Endothelial cell of umbilical vein (primary cell): ENCODE measurements around the gene CLOCK. TPM values are rescaled to one million over a fixed set of nuclear protein-coding genes. Genes with fewer than 3 reads are reported as not detected.

Source experiments
- BruUV-seq: library from RNA; stranded (reverse); fragments of 400-500 nt; replicated peaks from 2 replicates; lab custom pipeline; 2021; lab: Mats Ljungman, UMichigan
- CTCF ChIA-PET: fragments of 300-600, 350-600 bp; sonication (Branson Sonifier 250); formaldehyde crosslinking; loops from one replicate; lab custom pipeline; 2021; ENCODE audit warnings: antibody characterized with exemption, inconsistent platforms; lab: Charles Lee
- POLR2A ChIA-PET: fragments of 300-600, 350-600 bp; sonication (Branson Sonifier 250); formaldehyde crosslinking; loops from one replicate; lab custom pipeline; 2021; ENCODE audit warnings: antibody characterized with exemption, inconsistent platforms; lab: Charles Lee
- DNase-seq: peaks from one replicate; pipeline ENCODE4 v3.0.0-alpha.2; 2011; ENCODE audit warnings: low read depth, low spot score
- FAIRE-seq: peaks from 2 replicates; lab custom pipeline; 2011; peaks lifted over from hg19 to GRCh38; lab: Jason Lieb, UNC
- H2AFZ ChIP-seq: 2 replicates; pipeline ENCODE4 v1.6.0; 2012; ENCODE audit warnings: low read depth, low read length, control low read depth, inconsistent platforms
- H3K27ac ChIP-seq: 2 replicates; pipeline ENCODE4 v1.5.1; 2011; ENCODE audit warnings: low read depth, mild to moderate bottlenecking, control low read depth, low read length, moderate library complexity; ENCODE audit not compliant: insufficient read depth
- H3K27me3 ChIP-seq, 2 experiments: 2 replicates each; pipeline versions ENCODE4 v1.6.0 to v1.6.1; 2011; ENCODE audit warnings: low read length in 2 of 2, mixed read lengths in 1 of 2; ENCODE audit not compliant: control insufficient read depth in 2 of 2, insufficient read depth in 2 of 2
- H3K36me3 ChIP-seq, 2 experiments: 2 replicates in 1 of 2; 3 replicates in 1 of 2; pipeline ENCODE4 v1.5.1; 2011; ENCODE audit warnings: low read length in 2 of 2, mild to moderate bottlenecking in 1 of 2, moderate library complexity in 1 of 2; ENCODE audit not compliant: control insufficient read depth in 2 of 2, insufficient read depth in 2 of 2; ENCODE audit errors: extremely low read depth in 1 of 2
- H3K4me1 ChIP-seq: 3 replicates; pipeline ENCODE4 v1.5.1; 2011; ENCODE audit warnings: mild to moderate bottlenecking, low read length; ENCODE audit not compliant: control insufficient read depth, insufficient read depth; ENCODE audit errors: extremely low read depth
- H3K4me2 ChIP-seq: 2 replicates; pipeline ENCODE4 v1.6.1; 2011; ENCODE audit warnings: low read length, control low read depth, mixed read lengths; ENCODE audit not compliant: insufficient read depth
- H3K4me3 ChIP-seq, 3 experiments: fragments of 200-600 bp in 1 of 3; sonication (generic), shearing (Covaris generic) in 1 of 3; replicated peaks in 1 of 3; 2 replicates each; pipeline ENCODE4 v1.5.1; 2011 to 2016; ENCODE audit warnings: control low read depth in 3 of 3, low read length in 3 of 3, mild to moderate bottlenecking in 2 of 3, inconsistent platforms in 1 of 3, low read depth in 1 of 3, moderate library complexity in 1 of 3; ENCODE audit not compliant: insufficient read depth in 1 of 3
- H3K79me2 ChIP-seq: 2 replicates; pipeline ENCODE4 v1.6.0; 2012; ENCODE audit warnings: low read length, inconsistent platforms; ENCODE audit not compliant: control insufficient read depth, insufficient read depth
- H3K9ac ChIP-seq: replicated peaks from 2 replicates; pipeline ENCODE3; 2011; ENCODE audit warnings: low read length, control low read depth; ENCODE audit not compliant: insufficient read depth; ENCODE audit errors: extremely low read depth
- H3K9me1 ChIP-seq: replicated peaks from 3 replicates; pipeline ENCODE4 v1.6.0; 2011; ENCODE audit warnings: mild to moderate bottlenecking, low read length; ENCODE audit not compliant: control insufficient read depth, insufficient read depth; ENCODE audit errors: extremely low read depth
- H3K9me3 ChIP-seq: replicated peaks from 2 replicates; pipeline ENCODE4 v1.5.1; 2012; ENCODE audit warnings: low read length, inconsistent platforms; ENCODE audit not compliant: control insufficient read depth, insufficient read depth
- H4K20me1 ChIP-seq: replicated peaks from 2 replicates; pipeline ENCODE3; 2011; ENCODE audit warnings: mild to moderate bottlenecking, low read length; ENCODE audit not compliant: control insufficient read depth, insufficient read depth; ENCODE audit errors: extremely low read depth
- CTCF ChIP-seq, 2 donors: IDR thresholded peaks; 1 replicate in 1 of 2; 2 replicates in 1 of 2; pipeline ENCODE4 v1.5.1; 2011; ENCODE audit warnings: low read length in 2 of 2, mild to moderate bottlenecking in 2 of 2, moderate library complexity in 2 of 2, control low read depth in 1 of 2, inconsistent platforms in 1 of 2, low read depth in 1 of 2; ENCODE audit not compliant: insufficient read depth in 1 of 2; ENCODE audit errors: extremely low read depth in 1 of 2
- FOS ChIP-seq: IDR thresholded peaks from 2 replicates; pipeline ENCODE4 v1.6.1; 2011; ENCODE audit warnings: mild to moderate bottlenecking, low read length, moderate library complexity, borderline replicate concordance; ENCODE audit not compliant: insufficient read depth
- GATA2 ChIP-seq: IDR thresholded peaks from 2 replicates; pipeline ENCODE4 v1.7.0; 2011; ENCODE audit warnings: low read depth, mild to moderate bottlenecking, moderate library complexity, mixed read lengths, low read length; ENCODE audit not compliant: insufficient read length, insufficient read depth
- JUN ChIP-seq: IDR thresholded peaks from 2 replicates; pipeline ENCODE4 v1.6.1; 2011; ENCODE audit warnings: borderline replicate concordance, low read depth; ENCODE audit not compliant: insufficient read length, insufficient read depth
- MAX ChIP-seq: IDR thresholded peaks from 2 replicates; pipeline ENCODE4 v1.6.1; 2011; ENCODE audit not compliant: insufficient read depth, insufficient read length
- MYC ChIP-seq: IDR thresholded peaks from one replicate; pipeline ENCODE4 v1.6.1; 2011; ENCODE audit warnings: mild to moderate bottlenecking, low read depth, low read length
- POLR2A ChIP-seq: IDR thresholded peaks from 2 replicates; pipeline ENCODE4 v1.6.1; 2012; ENCODE audit warnings: low read depth, mild to moderate bottlenecking, control low read depth, low read length
- POLR2AphosphoS5 ChIP-seq: IDR thresholded peaks from 2 replicates; pipeline ENCODE4 v1.6.1; 2012; ENCODE audit warnings: low read depth, mild to moderate bottlenecking, control low read depth, low read length, moderate library complexity; ENCODE audit not compliant: insufficient read depth
- dilution Hi-C: fragments of 300-500 bp; cut with MboI; formaldehyde crosslinking; loops from one replicate; pipeline ENCODE4 v1.15.0; 2019; ENCODE audit warnings: low sequenced_read_pairs; ENCODE audit not compliant: extremely low pct_ligation_motif_present
- intact Hi-C: fragments of 100-400 bp; cut with micrococcal nuclease; formaldehyde crosslinking; loops from one replicate; pipeline ENCODE4 v1.10.0; 2022
- polyA plus RNA-seq, 4 experiments: library from polyadenylated mRNA; depleted of rRNA in 3 of 4; stranded (reverse) in 3 of 4; unstranded in 1 of 4; fragments of >200 nt; gene quantifications; 2 replicates each; pipeline versions ENCODE4 v1.2.1 to v1.2.3, GENCODE V29; 2011 to 2012; ENCODE audit warnings: missing spikeins in 1 of 4
- total RNA-seq: library from RNA; stranded (reverse); gene quantifications from 2 replicates; pipeline ENCODE4 v1.2.3, GENCODE V29; 2021

CLOCK gene
- total and polyA plus RNA-seq, 2 donors (not counting 3 experiments of a cell fraction or from before 2014, with no cell fraction given) = 7.5 to 23.8 TPM

- Histone ChIP-seq H4K20me1 (peaks cover 2% of the 10 kb centered on the region), H3K36me3 (peaks cover 2 to 13% of the 10 kb centered on the region in 2 experiments), H3K4me1 (peaks cover 3% of the 10 kb centered on the region), H3K27ac (no peak overlapping the region), H3K27me3 (no peaks in the 10 kb centered on the region), H3K9me1 (no peaks in the 10 kb centered on the region), H3K9me3 (no peaks in the 10 kb centered on the region), H3K4me2 (no peak overlapping the region), H3K4me3 (no peak overlapping the region), H3K9ac (no peak overlapping the region), H3K79me2 (no peaks in the 10 kb centered on the region), H2AFZ (no peak overlapping the region)
- BruUV-seq = no TSS peak
- no peak for TF ChIP-seq JUN
- peak in 1 of 2 donors; percentile 20 for TF ChIP-seq CTCF (IDR thresholded peaks at IDR 0.05; ENCODE audit: extremely low read depth in 1 of 2, insufficient read depth in 1 of 2, low read depth in 1 of 2, low read length in 2 of 2)
- no peak for FAIRE-seq
- POLR2A ChIA-PET = no interaction called here
- intact Hi-C loops = loop anchor here (2.0 to 5.0 kb wide), 2 partner anchors 292 to 422 kb away; no protein-coding TSS in a partner anchor
- CTCF ChIA-PET = interaction anchor here (0.7 to 2.5 kb wide), 10 partner anchors 8 to 422 kb away, joined by 3 to 16 read pairs (median 4); no protein-coding TSS in a partner anchor
- peak; percentile 31 for DNase-seq
- dilution Hi-C loops = no loop called here
Observed at GRCh38 chr4:55444827-55445226, 101.9 kb downstream of the CLOCK start.

DNA sequence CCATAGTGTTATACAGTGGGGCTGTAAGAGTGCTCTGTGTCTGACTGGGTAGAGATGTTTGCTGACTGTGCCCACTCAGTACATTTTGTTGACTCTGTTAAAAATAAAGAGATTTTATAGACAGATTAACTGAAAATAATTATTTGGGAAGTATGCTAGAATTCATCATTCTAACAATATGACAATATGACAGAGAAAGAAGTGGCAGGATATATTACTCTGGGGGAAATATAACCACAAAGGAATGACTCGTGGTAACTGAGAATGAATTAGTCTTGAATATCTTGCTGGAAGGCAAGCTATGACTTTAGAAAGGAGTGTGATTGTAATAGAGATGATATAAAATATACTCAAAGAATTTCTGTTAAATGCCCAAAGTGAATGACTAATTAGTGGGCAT is 104.2 kb downstream of the CLOCK start:
- H3K27ac ChIP-seq = no peak overlapping the region
- CTCF ChIA-PET = interaction anchor here (1.6 kb wide), 1 partner anchor 13 kb away, joined by 3 read pairs; no protein-coding TSS in a partner anchor
- H3K9me1 ChIP-seq = no peaks in the 10 kb centered on the region
- H3K36me3 ChIP-seq = peaks cover 2 to 7% of the 10 kb centered on the region in 2 experiments
- dilution Hi-C loops = no loop called here
- intact Hi-C loops = loop anchor here (2.0 kb wide), 1 partner anchor 112 kb away; no protein-coding TSS in a partner anchor
- H3K9ac ChIP-seq = no peak overlapping the region
- no peaks in the 10 kb centered on the region for H3K9me3 ChIP-seq
- no TSS peak for BruUV-seq
- H3K79me2 ChIP-seq = no peaks in the 10 kb centered on the region
- no peaks in the 10 kb centered on the region for H3K4me1 ChIP-seq
- TF ChIP-seq POLR2AphosphoS5 = no peak
- no peak for TF ChIP-seq POLR2A
- no peak for TF ChIP-seq GATA2
- TF ChIP-seq JUN = no peak
- TF ChIP-seq MAX = no peak
- peak; percentile 38 for TF ChIP-seq FOS
- TF ChIP-seq MYC = no peak
- no peak overlapping the region for H3K4me3 ChIP-seq
- no peak overlapping the region for H2AFZ ChIP-seq
- no peak overlapping the region for H3K4me2 ChIP-seq
- H3K27me3 ChIP-seq = no peaks in the 10 kb centered on the region
- FAIRE-seq (no peak), DNase-seq (no peak)
- H4K20me1 ChIP-seq = no peaks in the 10 kb centered on the region
- POLR2A ChIA-PET = no interaction called here
